ES-I3 (cell line): ENCODE results near the gene DMRT2.

Experiments
- H3K36me3 ChIP-seq: 2 replicates; pipeline ENCODE4 v1.6.1; 2013; ENCODE audit warnings: mild to moderate bottlenecking, low read length, control low read depth, moderate library complexity; ENCODE audit not compliant: insufficient read depth
- H3K4me1 ChIP-seq: 2 replicates; pipeline ENCODE4 v1.6.1; 2013; ENCODE audit warnings: mild to moderate bottlenecking, control low read depth, low read length; ENCODE audit not compliant: insufficient read depth
- H3K9ac ChIP-seq: 2 replicates; pipeline ENCODE4 v1.6.1; 2013; ENCODE audit warnings: low read depth, mild to moderate bottlenecking, low read length, moderate library complexity
- H3K9me3 ChIP-seq: 2 replicates; pipeline ENCODE4 v1.6.1; 2013; ENCODE audit warnings: mild to moderate bottlenecking, low read length, moderate library complexity; ENCODE audit not compliant: control insufficient read depth, insufficient read depth

The DMRT2 gene

GRCh38 chr9:1050125-1050895, at the start of gene DMRT2:
DMRT2 (plus strand) TSS chr9:1050357; CDS start chr9:1051614, 1,257 bp downstream.
- H3K36me3 ChIP-seq, result no peaks in the 10 kb centered on the region
- no peaks in the 10 kb centered on the region; the same call in 1 of the 2 replicates for H3K9me3 ChIP-seq
- peak within 1 kb of the TSS; percentile 62; the same call in 1 of the 2 replicates for H3K9ac ChIP-seq
- H3K4me1 ChIP-seq, result no peaks in the 10 kb centered on the region

GRCh38 chr9:1001838-1002237, 48.3 kb upstream of the DMRT2 start:
- Histone ChIP-seq H3K9ac (no peak overlapping the region), H3K4me1 (no peaks in the 10 kb centered on the region), H3K9me3 (peaks cover 14% of the 10 kb centered on the region; the same call in 1 of the 2 replicates), H3K36me3 (no peaks in the 10 kb centered on the region)

- Histone ChIP-seq H3K4me1 (no peaks in the 10 kb centered on the region), H3K36me3 (no peaks in the 10 kb centered on the region), H3K9me3 (peaks cover 14% of the 10 kb centered on the region; the same call in 1 of the 2 replicates), H3K9ac (no peak overlapping the region)
These were observed 47.5 kb upstream of the DMRT2 start for GRCh38 chr9:1002678-1003077.

GRCh38 chr9:1005043-1005667, 45.0 kb upstream of the DMRT2 start:
- no peak overlapping the region for H3K9ac ChIP-seq
- H3K36me3 ChIP-seq, result no peaks in the 10 kb centered on the region
- peaks cover 2% of the 10 kb centered on the region; the same call in 1 of the 2 replicates for H3K9me3 ChIP-seq
- no peaks in the 10 kb centered on the region for H3K4me1 ChIP-seq

DNA sequence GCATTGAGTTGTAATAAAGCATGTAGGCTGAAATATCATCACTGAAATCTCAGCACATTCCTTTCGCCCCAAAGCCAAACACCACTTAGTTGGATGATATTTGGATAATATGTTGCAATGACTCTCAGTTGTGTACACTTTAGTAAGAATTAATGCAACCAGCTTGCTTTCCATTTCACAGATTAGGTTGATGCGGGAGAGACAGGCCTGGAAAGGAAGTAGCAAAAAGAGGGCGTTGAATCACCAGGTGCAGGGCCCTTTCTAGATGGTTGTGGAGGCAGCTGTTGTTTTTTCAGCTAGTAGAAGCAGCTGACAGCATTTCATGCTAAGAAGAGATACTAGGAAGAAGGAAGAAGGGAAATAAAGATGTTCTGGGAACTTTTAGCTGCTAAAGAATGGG, 42.8 kb upstream of the DMRT2 start:
- Histone ChIP-seq H3K36me3 (no peaks in the 10 kb centered on the region), H3K9me3 (no peaks in the 10 kb centered on the region), H3K4me1 (no peaks in the 10 kb centered on the region), H3K9ac (no peak overlapping the region)

GRCh38 chr9:1008216-1008615, 41.9 kb upstream of the DMRT2 start:
- Histone ChIP-seq H3K9me3 (no peaks in the 10 kb centered on the region), H3K9ac (no peak overlapping the region)

DNA sequence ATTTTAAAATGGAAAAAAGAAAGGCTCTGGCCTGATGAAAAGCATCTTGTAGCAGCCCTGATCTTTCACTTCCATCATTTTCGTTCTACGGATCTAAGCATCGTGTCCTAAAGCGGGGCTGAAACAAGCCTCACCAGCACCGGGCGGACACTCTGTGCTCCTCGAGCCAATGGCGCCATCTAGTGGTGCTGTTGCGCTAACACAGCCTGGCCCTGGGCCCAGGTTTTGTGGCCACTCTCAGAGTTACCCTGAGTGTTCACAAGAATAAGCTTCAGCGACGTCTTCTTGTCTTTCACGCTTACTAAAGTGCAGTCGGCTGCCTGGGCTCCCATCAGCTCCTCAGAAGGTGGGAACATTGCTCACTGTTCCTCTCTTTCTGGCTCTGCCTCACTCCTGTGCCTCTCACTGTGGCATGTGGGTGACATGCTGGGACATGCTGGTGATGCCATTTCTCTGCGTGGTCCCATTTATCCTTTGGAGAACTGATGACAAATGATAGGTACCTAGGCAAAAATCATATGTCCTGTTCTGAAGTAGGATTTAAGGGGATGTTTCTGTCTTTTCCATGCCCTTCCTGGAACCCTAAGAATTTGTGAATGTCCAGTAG, 41.0 kb upstream of the DMRT2 start:
- H3K36me3 ChIP-seq, result no peaks in the 10 kb centered on the region
- no peak overlapping the region for H3K9ac ChIP-seq
- H3K9me3 ChIP-seq, result no peaks in the 10 kb centered on the region

More at GRCh38 chr9:1008216-1008615, 41.9 kb upstream of the DMRT2 start:
- Histone ChIP-seq H3K4me1 (no peaks in the 10 kb centered on the region), H3K36me3 (no peaks in the 10 kb centered on the region)

DNA sequence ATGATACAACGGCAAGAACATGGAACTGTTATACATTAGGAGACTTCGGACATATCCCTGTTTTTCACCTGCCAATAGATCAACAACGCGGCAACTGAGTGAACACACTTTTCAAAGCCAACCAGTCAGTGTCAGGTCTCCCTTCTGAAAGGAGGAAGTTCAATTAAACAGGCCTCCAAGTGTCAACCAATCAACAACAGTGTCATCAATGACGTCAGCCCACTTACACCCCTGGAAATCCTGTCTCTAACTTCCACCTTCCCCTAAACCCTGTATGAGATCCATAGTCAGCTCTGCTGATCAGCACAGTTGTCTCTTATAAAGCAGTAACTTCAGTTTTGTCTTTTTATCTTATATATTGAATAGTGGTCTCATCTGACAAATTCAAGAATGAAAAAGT, 37.1 kb upstream of the DMRT2 start:
- Histone ChIP-seq H3K9me3 (no peaks in the 10 kb centered on the region), H3K36me3 (no peaks in the 10 kb centered on the region), H3K4me1 (no peaks in the 10 kb centered on the region)

More for the DNA sequence above, 41.0 kb upstream of the DMRT2 start:
- no peaks in the 10 kb centered on the region for H3K4me1 ChIP-seq

DNA sequence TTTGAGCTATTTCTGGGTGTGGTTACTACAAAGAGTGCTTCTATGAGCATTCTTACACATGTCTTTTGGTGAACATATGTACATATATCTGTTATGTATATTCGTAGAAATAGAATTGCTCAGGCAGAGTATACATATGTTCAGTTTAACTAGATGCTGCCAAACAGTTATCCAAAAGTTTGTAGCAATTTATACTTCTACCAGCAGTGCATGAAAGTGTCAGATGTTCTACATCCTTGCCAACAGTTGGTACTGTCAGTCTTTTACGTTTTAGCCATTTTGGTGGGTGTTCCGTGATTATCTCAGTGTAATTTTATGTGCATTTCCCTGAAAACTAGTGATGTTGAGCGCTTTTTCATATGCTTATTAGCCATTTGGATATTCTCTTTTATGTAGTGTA, 35.9 kb upstream of the DMRT2 start:
- H3K36me3 ChIP-seq, result no peaks in the 10 kb centered on the region
- H3K9me3 ChIP-seq, result no peaks in the 10 kb centered on the region
- H3K4me1 ChIP-seq, result no peaks in the 10 kb centered on the region
- no peak overlapping the region; the same call in 1 of the 2 replicates for H3K9ac ChIP-seq

More for the DNA sequence above, 37.1 kb upstream of the DMRT2 start:
- no peak overlapping the region for H3K9ac ChIP-seq

DNA sequence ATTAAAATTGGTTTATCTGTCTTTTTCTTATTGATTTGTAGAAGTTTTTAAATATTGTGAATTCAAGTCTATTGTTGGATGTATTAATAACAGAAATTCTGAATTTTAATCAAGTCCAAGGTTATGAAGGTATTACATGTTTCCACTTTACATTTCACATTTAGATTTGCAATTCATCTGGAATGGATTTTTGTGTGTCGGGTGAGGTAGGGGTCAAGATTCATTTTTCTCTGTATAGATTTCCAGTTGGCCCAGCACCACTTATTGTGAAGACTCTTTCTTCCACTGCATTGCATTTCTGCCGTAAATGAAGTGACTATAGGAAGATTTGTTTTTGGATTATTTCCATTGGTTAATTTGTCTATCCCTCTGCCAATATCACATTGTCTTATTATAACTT, 35.5 kb upstream of the DMRT2 start:
- H3K36me3 ChIP-seq, result no peaks in the 10 kb centered on the region
- H3K9ac ChIP-seq, result no peak overlapping the region
- H3K4me1 ChIP-seq, result no peaks in the 10 kb centered on the region
- no peaks in the 10 kb centered on the region for H3K9me3 ChIP-seq

- H3K36me3 ChIP-seq, result no peaks in the 10 kb centered on the region
- no peaks in the 10 kb centered on the region for H3K4me1 ChIP-seq
- no peaks in the 10 kb centered on the region for H3K9me3 ChIP-seq
- H3K9ac ChIP-seq, result no peak overlapping the region
These were observed 32.0 kb upstream of the DMRT2 start for GRCh38 chr9:1018121-1018520.

GRCh38 chr9:1024112-1024511, 26.0 kb upstream of the DMRT2 start:
- Histone ChIP-seq H3K9me3 (no peaks in the 10 kb centered on the region), H3K4me1 (no peaks in the 10 kb centered on the region), H3K36me3 (no peaks in the 10 kb centered on the region), H3K9ac (no peak overlapping the region)

- Histone ChIP-seq H3K9ac (no peak overlapping the region), H3K9me3 (no peaks in the 10 kb centered on the region), H3K36me3 (no peaks in the 10 kb centered on the region), H3K4me1 (no peaks in the 10 kb centered on the region)
These were observed 25.0 kb upstream of the DMRT2 start for GRCh38 chr9:1025131-1025530.

GRCh38 chr9:1026219-1026618, 23.9 kb upstream of the DMRT2 start:
- no peaks in the 10 kb centered on the region for H3K36me3 ChIP-seq
- no peak overlapping the region for H3K9ac ChIP-seq
- H3K4me1 ChIP-seq, result no peaks in the 10 kb centered on the region
- H3K9me3 ChIP-seq, result no peaks in the 10 kb centered on the region
